Neural cell (in vitro differentiated cells): ENCODE data around the gene PHTF2. TPM values are rescaled to one million over a fixed set of nuclear protein-coding genes. Genes with fewer than 3 reads are reported as not detected.

Experiments used
- H2AFZ ChIP-seq: fragments of 200-600, 300-800 bp; sonication (generic), shearing (Covaris generic); 2 replicates; pipeline ENCODE4 v1.6.0; 2014; ENCODE audit warnings: low read depth, mild to moderate bottlenecking, antibody characterized with exemption, low read length, moderate library complexity
- H3F3A ChIP-seq: fragments of 200-600 bp; shearing (Covaris generic); 2 replicates; pipeline ENCODE4 v1.6.1; 2016; ENCODE audit warnings: mild to moderate bottlenecking, moderate library complexity, mixed read lengths, antibody characterized with exemption, low read length; ENCODE audit not compliant: insufficient read depth, poor library complexity, severe bottlenecking
- H3K27ac ChIP-seq: fragments of 200-600, 300-800 bp; sonication (generic), shearing (Covaris generic); 2 replicates; pipeline ENCODE4 v1.5.1; 2014; ENCODE audit warnings: mild to moderate bottlenecking, low read length, moderate library complexity
- H3K27me3 ChIP-seq: fragments of 300-800, 200-600 bp; sonication (generic), shearing (Covaris generic); 2 replicates; pipeline ENCODE4 v1.6.0; 2014; ENCODE audit warnings: mild to moderate bottlenecking, low read depth, low read length, moderate library complexity; ENCODE audit not compliant: insufficient read depth
- H3K36me3 ChIP-seq: fragments of 300-800, 200-600 bp; sonication (generic), shearing (Covaris generic); 2 replicates; pipeline ENCODE4 v1.5.1; 2014; ENCODE audit warnings: mild to moderate bottlenecking, antibody characterized with exemption, low read length, moderate library complexity; ENCODE audit not compliant: insufficient read depth
- H3K4me2 ChIP-seq: fragments of 300-800, 200-600 bp; sonication (generic), shearing (Covaris generic); 2 replicates; pipeline ENCODE4 v1.6.0; 2014; ENCODE audit warnings: mild to moderate bottlenecking, low read length
- H3K4me3 ChIP-seq: fragments of 300-800, 200-600 bp; sonication (generic), shearing (Covaris generic); 2 replicates; pipeline ENCODE4 v1.5.1; 2014; ENCODE audit warnings: mild to moderate bottlenecking, low read length, moderate library complexity
- H3K79me2 ChIP-seq: fragments of 200-600 bp; shearing (Covaris generic); replicated peaks from 2 replicates; pipeline ENCODE4 v1.6.0; 2014; ENCODE audit warnings: mild to moderate bottlenecking, low read length, moderate library complexity; ENCODE audit not compliant: insufficient read depth
- H3K9ac ChIP-seq: fragments of 300-800, 200-600 bp; sonication (generic), shearing (Covaris generic); 2 replicates; pipeline ENCODE4 v1.6.1; 2016; ENCODE audit warnings: mild to moderate bottlenecking, low read length, mixed read lengths
- H3K9me2 ChIP-seq: fragments of 200-600 bp; shearing (Covaris generic); 2 replicates; pipeline ENCODE4 v1.6.1; 2016; ENCODE audit warnings: mild to moderate bottlenecking, low read length, mixed read lengths; ENCODE audit not compliant: insufficient read depth
- H3K9me3 ChIP-seq: fragments of 200-600, 300-800 bp; sonication (generic), shearing (Covaris generic); 2 replicates; pipeline ENCODE4 v1.6.1; 2016; ENCODE audit warnings: mild to moderate bottlenecking, mixed run types, low read length, moderate library complexity, mixed read lengths
- H4K20me1 ChIP-seq: fragments of 200-600 bp; shearing (Covaris generic); 2 replicates; pipeline ENCODE4 v1.6.1; 2016; ENCODE audit warnings: mild to moderate bottlenecking, mixed run types; ENCODE audit not compliant: insufficient read depth
- CTCF ChIP-seq: fragments of 450-650 bp; IDR thresholded peaks from 2 replicates; pipeline ENCODE4 v1.5.1; 2014; ENCODE audit warnings: antibody characterized with exemption, mild to moderate bottlenecking, moderate library complexity; ENCODE audit not compliant: poor library complexity, severe bottlenecking
- EP300 ChIP-seq: fragments of 450-650 bp; conservative IDR thresholded peaks from 2 replicates; pipeline ENCODE4 v1.6.1; 2014; ENCODE audit warnings: antibody characterized with exemption, mild to moderate bottlenecking, moderate library complexity; ENCODE audit not compliant: poor library complexity, severe bottlenecking
- EZH2 ChIP-seq: fragments of 200-600, 300-800 bp; shearing (Covaris generic), sonication (generic); IDR thresholded peaks from 2 replicates; pipeline ENCODE4 v1.6.1; 2014; ENCODE audit warnings: antibody characterized with exemption, low read length, borderline replicate concordance, mild to moderate bottlenecking; ENCODE audit not compliant: insufficient read depth, poor library complexity, severe bottlenecking
- MXI1 ChIP-seq: fragments of 450-650 bp; conservative IDR thresholded peaks from 2 replicates; pipeline ENCODE4 v1.6.1; 2014; ENCODE audit warnings: antibody characterized with exemption, mild to moderate bottlenecking; ENCODE audit not compliant: poor library complexity, severe bottlenecking
- POLR2AphosphoS5 ChIP-seq: IDR thresholded peaks from 2 replicates; pipeline ENCODE4 v1.6.1; 2012
- RAD21 ChIP-seq: fragments of 450-650 bp; conservative IDR thresholded peaks from 2 replicates; pipeline ENCODE4 v1.6.1; 2014; ENCODE audit warnings: antibody characterized with exemption, mild to moderate bottlenecking, moderate library complexity
- SMC3 ChIP-seq: fragments of 450-650 bp; conservative IDR thresholded peaks from 2 replicates; pipeline ENCODE4 v1.6.1; 2014; ENCODE audit warnings: antibody characterized with exemption, mild to moderate bottlenecking, moderate library complexity; ENCODE audit not compliant: poor library complexity
- TAF1 ChIP-seq: IDR thresholded peaks from 2 replicates; pipeline ENCODE4 v1.6.1; 2012; ENCODE audit warnings: low read depth
- polyA plus RNA-seq: library from polyadenylated mRNA; depleted of rRNA; stranded (reverse); fragments of >200 nt; gene quantifications from 2 replicates; pipeline ENCODE4 v1.2.3, GENCODE V29; 2014
- TF ChIP-seq, protein P1 (sequence below): IDR thresholded peaks from 2 replicates; pipeline ENCODE4 v1.6.1; 2012; ENCODE audit warnings: borderline replicate concordance

PHTF2 gene
- polyA plus RNA-seq, 1 donor from 2014 or later = 34.4 TPM

GRCh38 chr7:77940647-77941046, 142.1 kb downstream of the PHTF2 start:
- Histone ChIP-seq H3K9ac (no peak overlapping the region), H3K9me2 (no peaks in the 10 kb centered on the region), H3K4me2 (no peak overlapping the region), H3K9me3 (no peaks in the 10 kb centered on the region), H3F3A (no peaks in the 10 kb centered on the region), H3K79me2 (no peaks in the 10 kb centered on the region), H4K20me1 (no peaks in the 10 kb centered on the region), H2AFZ (no peak overlapping the region), H3K36me3 (no peaks in the 10 kb centered on the region), H3K4me3 (no peak overlapping the region), H3K27ac (no peak overlapping the region), H3K27me3 (no peaks in the 10 kb centered on the region)
- TF ChIP-seq, protein P1, sequence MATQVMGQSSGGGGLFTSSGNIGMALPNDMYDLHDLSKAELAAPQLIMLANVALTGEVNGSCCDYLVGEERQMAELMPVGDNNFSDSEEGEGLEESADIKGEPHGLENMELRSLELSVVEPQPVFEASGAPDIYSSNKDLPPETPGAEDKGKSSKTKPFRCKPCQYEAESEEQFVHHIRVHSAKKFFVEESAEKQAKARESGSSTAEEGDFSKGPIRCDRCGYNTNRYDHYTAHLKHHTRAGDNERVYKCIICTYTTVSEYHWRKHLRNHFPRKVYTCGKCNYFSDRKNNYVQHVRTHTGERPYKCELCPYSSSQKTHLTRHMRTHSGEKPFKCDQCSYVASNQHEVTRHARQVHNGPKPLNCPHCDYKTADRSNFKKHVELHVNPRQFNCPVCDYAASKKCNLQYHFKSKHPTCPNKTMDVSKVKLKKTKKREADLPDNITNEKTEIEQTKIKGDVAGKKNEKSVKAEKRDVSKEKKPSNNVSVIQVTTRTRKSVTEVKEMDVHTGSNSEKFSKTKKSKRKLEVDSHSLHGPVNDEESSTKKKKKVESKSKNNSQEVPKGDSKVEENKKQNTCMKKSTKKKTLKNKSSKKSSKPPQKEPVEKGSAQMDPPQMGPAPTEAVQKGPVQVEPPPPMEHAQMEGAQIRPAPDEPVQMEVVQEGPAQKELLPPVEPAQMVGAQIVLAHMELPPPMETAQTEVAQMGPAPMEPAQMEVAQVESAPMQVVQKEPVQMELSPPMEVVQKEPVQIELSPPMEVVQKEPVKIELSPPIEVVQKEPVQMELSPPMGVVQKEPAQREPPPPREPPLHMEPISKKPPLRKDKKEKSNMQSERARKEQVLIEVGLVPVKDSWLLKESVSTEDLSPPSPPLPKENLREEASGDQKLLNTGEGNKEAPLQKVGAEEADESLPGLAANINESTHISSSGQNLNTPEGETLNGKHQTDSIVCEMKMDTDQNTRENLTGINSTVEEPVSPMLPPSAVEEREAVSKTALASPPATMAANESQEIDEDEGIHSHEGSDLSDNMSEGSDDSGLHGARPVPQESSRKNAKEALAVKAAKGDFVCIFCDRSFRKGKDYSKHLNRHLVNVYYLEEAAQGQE = no peak
- no peak for TF ChIP-seq EP300
- TF ChIP-seq CTCF = peak; percentile 76
- no peak for TF ChIP-seq TAF1
- TF ChIP-seq EZH2 = no peak
- TF ChIP-seq RAD21 = peak; percentile 77
- TF ChIP-seq SMC3 = peak; percentile 80
- no peak for TF ChIP-seq MXI1
- no peak for TF ChIP-seq POLR2AphosphoS5

DNA sequence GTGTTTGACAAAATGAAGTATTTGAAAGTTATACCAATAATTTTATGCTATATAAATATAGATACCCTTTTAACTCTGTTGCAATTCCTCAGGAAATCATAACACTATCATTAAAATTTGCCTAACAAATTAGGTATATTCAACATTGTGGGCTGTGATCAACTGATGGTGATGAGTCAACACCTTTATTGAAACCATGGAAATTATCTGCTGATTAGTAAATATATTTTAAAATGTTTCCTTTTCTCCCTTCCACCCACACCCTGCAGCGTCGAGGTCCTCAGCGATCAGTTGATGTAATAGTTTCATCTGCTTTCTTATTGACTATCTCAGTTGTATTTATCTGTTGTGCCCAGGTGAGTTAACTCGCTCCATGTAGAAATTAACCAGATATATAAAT, 143.9 kb downstream of the PHTF2 start:
- H3K9me3 ChIP-seq = no peaks in the 10 kb centered on the region
- H3K36me3 ChIP-seq = no peaks in the 10 kb centered on the region
- no peaks in the 10 kb centered on the region for H3K27me3 ChIP-seq
- H4K20me1 ChIP-seq = no peaks in the 10 kb centered on the region
- no peak overlapping the region for H2AFZ ChIP-seq
- no peak overlapping the region for H3K9ac ChIP-seq
- H3K79me2 ChIP-seq = no peaks in the 10 kb centered on the region
- no peaks in the 10 kb centered on the region for H3K9me2 ChIP-seq
- no peak overlapping the region for H3K27ac ChIP-seq
- H3K4me3 ChIP-seq = no peak overlapping the region
- H3F3A ChIP-seq = no peaks in the 10 kb centered on the region
- TF ChIP-seq MXI1 (no peak), TAF1 (no peak), RAD21 (no peak), EP300 (no peak), POLR2AphosphoS5 (no peak), EZH2 (no peak), CTCF (no peak), SMC3 (no peak)
- TF ChIP-seq, protein P1 = no peak
- H3K4me2 ChIP-seq = no peak overlapping the region
